ENCODE measurements around the gene PRKRIP1. TPM values are rescaled to one million over a fixed set of nuclear protein-coding genes. Genes with fewer than 3 reads are reported as not detected.
"Not testable (repeated sequence)": the region's sequence is repeated elsewhere in the genome, so short reads cannot be mapped to it uniquely, and the experiment has no call there.

Gene PRKRIP1
- polyA plus RNA-seq, 3 donors, result 6.6 to 27.0 (median 7.4) TPM

- peaks cover 0 to 3% of the 10 kb centered on the region in 2 donors for H3K4me1 ChIP-seq (ENCODE audit: control insufficient read depth in 1 of 2, insufficient read depth in 2 of 2, low read length in 2 of 2)
- Mint-ChIP-seq H3K4me3 (no peak overlapping the region), H3K27me3 (ENCODE audit: low read depth in 3 of 3) (no peaks in the 10 kb centered on the region), H3K27ac (peak overlapping the region in 1 of 7 donors; percentile 53), H3K36me3 (peaks cover 69 to 92% of the 10 kb centered on the region in 2 donors), H3K9me3 (peaks cover 0 to 3% (median 0%) of the 10 kb centered on the region in 7 donors), H3K4me1 (peaks cover 7% of the 10 kb centered on the region)
- no peaks in the 10 kb centered on the region for H3K27me3 ChIP-seq (ENCODE audit: control insufficient read depth in 2 of 2, insufficient read depth in 2 of 2, low read length in 2 of 2)
- no peak for DNase-seq
- no peak for TF ChIP-seq CTCF (IDR thresholded peaks at IDR 0.05)
- WGBS (ENCODE audit: insufficient coverage), result 98% methylated on average over 5 of the region's 6 CpGs
- H4K20me1 ChIP-seq (ENCODE audit: insufficient read depth, low read length), result peaks cover 9% of the 10 kb centered on the region
- no peak overlapping the region for H3K27ac ChIP-seq (ENCODE audit: low read depth in 1 of 2, low read length in 2 of 2)
- intact Hi-C loops (cut with micrococcal nuclease), result no loop called here
- H3K36me3 ChIP-seq (replicated peaks in 1 of 2; ENCODE audit: control insufficient read depth in 1 of 2, insufficient read depth in 2 of 2, low read length in 2 of 2), result peaks cover 61 to 94% of the 10 kb centered on the region in 2 donors
- no peak overlapping the region for H3K9ac ChIP-seq (ENCODE audit: insufficient read depth, low read length, poor library complexity, severe bottlenecking)
- H3K9me3 ChIP-seq (replicated peaks in 1 of 2; ENCODE audit: control insufficient read depth in 1 of 2, insufficient read depth in 1 of 2, low read length in 2 of 2), result no peaks in the 10 kb centered on the region
- no peak overlapping the region for H3K4me2 ChIP-seq (replicated peaks; ENCODE audit: extremely low read depth, low read length, poor library complexity, severe bottlenecking)
- H3K79me2 ChIP-seq (ENCODE audit: insufficient read depth, low read length), result no peaks in the 10 kb centered on the region
- no peak overlapping the region for H2AFZ ChIP-seq (ENCODE audit: insufficient read depth, low read depth, low read length, poor library complexity, severe bottlenecking)
- no peak overlapping the region for H3K4me3 ChIP-seq (replicated peaks in 1 of 3; ENCODE audit: low read depth in 2 of 3, low read length in 3 of 3)
Measured at GRCh38 chr7:102407910-102408309, 11.7 kb downstream of the PRKRIP1 start.

GRCh38 chr7:102408530-102408929, 12.4 kb downstream of the PRKRIP1 start:
- H3K4me3 ChIP-seq (replicated peaks in 1 of 3; ENCODE audit: low read depth in 2 of 3, low read length in 3 of 3); H3K4me1 ChIP-seq (ENCODE audit: control insufficient read depth in 1 of 2, insufficient read depth in 2 of 2, low read length in 2 of 2); H3K9ac ChIP-seq (ENCODE audit: insufficient read depth, low read length, poor library complexity, severe bottlenecking); H3K27ac ChIP-seq (ENCODE audit: low read depth in 1 of 2, low read length in 2 of 2); H4K20me1 ChIP-seq (ENCODE audit: insufficient read depth, low read length); H3K4me1 Mint-ChIP-seq; H3K27me3 Mint-ChIP-seq (ENCODE audit: low read depth in 3 of 3); H2AFZ ChIP-seq (ENCODE audit: insufficient read depth, low read depth, low read length, poor library complexity, severe bottlenecking); H3K9me3 Mint-ChIP-seq; H3K4me3 Mint-ChIP-seq; DNase-seq; H3K79me2 ChIP-seq (ENCODE audit: insufficient read depth, low read length); H3K9me3 ChIP-seq (replicated peaks in 1 of 2; ENCODE audit: control insufficient read depth in 1 of 2, insufficient read depth in 1 of 2, low read length in 2 of 2); H3K4me2 ChIP-seq (replicated peaks; ENCODE audit: extremely low read depth, low read length, poor library complexity, severe bottlenecking); intact Hi-C loops (cut with micrococcal nuclease); H3K27me3 ChIP-seq (ENCODE audit: control insufficient read depth in 2 of 2, insufficient read depth in 2 of 2, low read length in 2 of 2): not testable (repeated sequence)
- 96% methylated on average over 3 of the region's 6 CpGs for WGBS (ENCODE audit: insufficient coverage)
- Mint-ChIP-seq H3K27ac (peak overlapping the region in 1 of 7 donors; percentile 32), H3K36me3 (peaks cover 68 to 92% of the 10 kb centered on the region in 2 donors)
- H3K36me3 ChIP-seq (replicated peaks in 1 of 2; ENCODE audit: control insufficient read depth in 1 of 2, insufficient read depth in 2 of 2, low read length in 2 of 2), result peaks cover 60 to 94% of the 10 kb centered on the region in 2 donors

Data from CD14-positive monocyte (primary cell).